Measurements from ENCODE around the gene DOCK9. TPM values are rescaled to one million over a fixed set of nuclear protein-coding genes. Genes with fewer than 3 reads are reported as not detected.
A peak's percentile ranks its signal among the peaks of the same experiment; 100 is the strongest.

DOCK9 gene
- total and polyA plus RNA-seq, 2 donors from 2014 or later = 14.0 to 125 TPM

DNA sequence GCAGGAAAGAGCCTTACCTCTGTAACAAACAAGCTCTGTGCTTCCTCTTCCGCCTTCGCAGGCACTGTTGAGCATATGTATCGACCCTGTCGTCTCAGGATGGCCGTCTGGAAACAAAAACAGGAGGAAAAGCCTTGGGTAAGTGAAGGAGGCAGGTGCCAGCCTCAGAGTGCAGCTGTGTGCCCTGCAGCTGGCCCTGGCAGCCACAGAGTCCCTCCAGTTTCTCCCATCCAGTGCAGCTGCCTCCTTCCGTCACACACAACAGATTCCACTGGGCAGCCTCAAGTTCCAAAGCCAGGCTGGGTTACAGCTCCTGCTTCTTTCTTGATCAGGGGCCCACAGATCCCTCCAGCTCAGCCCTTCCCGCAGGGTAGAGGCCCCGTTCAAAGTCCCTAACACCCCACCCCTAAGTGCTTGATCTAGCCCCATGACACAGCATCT is 47.7 kb downstream of the DOCK9 start:
- Histone ChIP-seq H3K9me3 (ENCODE audit: control insufficient read depth in 2 of 3, insufficient read depth in 1 of 3, low read length in 3 of 3) (peaks cover 0 to 14% (median 0%) of the 10 kb centered on the region in 3 donors), H3K27ac (ENCODE audit: low read depth in 2 of 2, low read length in 2 of 2) (no peak overlapping the region), H3K36me3 (ENCODE audit: control insufficient read depth in 2 of 3, insufficient read depth in 3 of 3, low read length in 3 of 3) (no peaks in the 10 kb centered on the region), H3K4me1 (ENCODE audit: control insufficient read depth in 2 of 3, insufficient read depth in 2 of 3, low read depth in 1 of 3, low read length in 3 of 3) (no peaks in the 10 kb centered on the region), H3K4me3 (ENCODE audit: low read length in 3 of 3) (no peak overlapping the region), H3K27me3 (ENCODE audit: control insufficient read depth, insufficient read depth, low read length) (no peaks in the 10 kb centered on the region), H3K9ac (ENCODE audit: low read length in 3 of 3) (no peak overlapping the region)
- intact Hi-C loops (cut with DNase I) = no loop called here
- DNase-seq = peak in 2 of 5 donors; percentile 24 to 27
- TF ChIP-seq, protein P1, sequence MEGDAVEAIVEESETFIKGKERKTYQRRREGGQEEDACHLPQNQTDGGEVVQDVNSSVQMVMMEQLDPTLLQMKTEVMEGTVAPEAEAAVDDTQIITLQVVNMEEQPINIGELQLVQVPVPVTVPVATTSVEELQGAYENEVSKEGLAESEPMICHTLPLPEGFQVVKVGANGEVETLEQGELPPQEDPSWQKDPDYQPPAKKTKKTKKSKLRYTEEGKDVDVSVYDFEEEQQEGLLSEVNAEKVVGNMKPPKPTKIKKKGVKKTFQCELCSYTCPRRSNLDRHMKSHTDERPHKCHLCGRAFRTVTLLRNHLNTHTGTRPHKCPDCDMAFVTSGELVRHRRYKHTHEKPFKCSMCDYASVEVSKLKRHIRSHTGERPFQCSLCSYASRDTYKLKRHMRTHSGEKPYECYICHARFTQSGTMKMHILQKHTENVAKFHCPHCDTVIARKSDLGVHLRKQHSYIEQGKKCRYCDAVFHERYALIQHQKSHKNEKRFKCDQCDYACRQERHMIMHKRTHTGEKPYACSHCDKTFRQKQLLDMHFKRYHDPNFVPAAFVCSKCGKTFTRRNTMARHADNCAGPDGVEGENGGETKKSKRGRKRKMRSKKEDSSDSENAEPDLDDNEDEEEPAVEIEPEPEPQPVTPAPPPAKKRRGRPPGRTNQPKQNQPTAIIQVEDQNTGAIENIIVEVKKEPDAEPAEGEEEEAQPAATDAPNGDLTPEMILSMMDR (IDR thresholded peaks at IDR 0.05; ENCODE audit: borderline replicate concordance, extremely low read depth, insufficient read depth) = no peak
- no peak for FAIRE-seq

GRCh38 chr13:98927951-98928927 is 49.6 kb downstream of the DOCK9 start:
- intact Hi-C loops (cut with DNase I) = no loop called here
- Histone ChIP-seq H3K4me1 (ENCODE audit: control insufficient read depth in 2 of 3, insufficient read depth in 2 of 3, low read depth in 1 of 3, low read length in 3 of 3) (no peaks in the 10 kb centered on the region), H3K9ac (ENCODE audit: low read length in 3 of 3) (no peak overlapping the region), H3K4me3 (ENCODE audit: low read length in 3 of 3) (no peak overlapping the region), H3K9me3 (ENCODE audit: control insufficient read depth in 2 of 3, insufficient read depth in 1 of 3, low read length in 3 of 3) (no peaks in the 10 kb centered on the region), H3K36me3 (ENCODE audit: control insufficient read depth in 2 of 3, insufficient read depth in 3 of 3, low read length in 3 of 3) (no peaks in the 10 kb centered on the region), H3K27me3 (ENCODE audit: control insufficient read depth, insufficient read depth, low read length) (no peaks in the 10 kb centered on the region), H3K27ac (ENCODE audit: low read depth in 2 of 2, low read length in 2 of 2) (no peak overlapping the region)
- TF ChIP-seq, protein P1 (IDR thresholded peaks at IDR 0.05; ENCODE audit: borderline replicate concordance, extremely low read depth, insufficient read depth) = no peak
- DNase-seq (no peak), FAIRE-seq (no peak)

DNA sequence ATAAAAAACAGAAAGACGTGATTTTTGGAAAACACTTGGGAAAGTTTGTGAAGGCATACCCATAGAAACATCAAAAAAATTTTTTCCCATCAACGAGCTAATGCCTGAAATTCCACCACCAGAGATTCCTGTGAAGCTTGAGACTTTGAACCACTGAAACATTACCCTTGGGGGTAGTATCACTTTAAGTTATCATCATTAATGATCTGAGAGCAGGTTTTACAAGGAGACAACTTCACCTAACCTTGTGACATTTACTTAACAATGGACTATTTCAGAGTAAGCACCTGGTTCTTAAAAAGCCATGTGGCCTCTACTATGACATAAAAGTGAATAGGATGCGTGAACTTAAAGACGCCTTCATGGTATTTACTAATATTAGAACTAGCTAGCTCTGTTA is 51.9 kb downstream of the DOCK9 start:
- Histone ChIP-seq H3K9me3 (ENCODE audit: control insufficient read depth in 2 of 3, insufficient read depth in 1 of 3, low read length in 3 of 3) (no peaks in the 10 kb centered on the region), H3K4me3 (ENCODE audit: low read length in 3 of 3) (no peak overlapping the region), H3K9ac (ENCODE audit: low read length in 3 of 3) (no peak overlapping the region), H3K27me3 (ENCODE audit: control insufficient read depth, insufficient read depth, low read length) (no peaks in the 10 kb centered on the region), H3K4me1 (ENCODE audit: control insufficient read depth in 2 of 3, insufficient read depth in 2 of 3, low read depth in 1 of 3, low read length in 3 of 3) (no peaks in the 10 kb centered on the region), H3K36me3 (ENCODE audit: control insufficient read depth in 2 of 3, insufficient read depth in 3 of 3, low read length in 3 of 3) (peaks cover 0 to 3% (median 0%) of the 10 kb centered on the region in 3 donors), H3K27ac (ENCODE audit: low read depth in 2 of 2, low read length in 2 of 2) (no peak overlapping the region)
- TF ChIP-seq, protein P1 (IDR thresholded peaks at IDR 0.05; ENCODE audit: borderline replicate concordance, extremely low read depth, insufficient read depth) = no peak
- FAIRE-seq = no peak
- DNase-seq = no peak
- intact Hi-C loops (cut with DNase I) = no loop called here

Measured in kidney (tissue), 14 donors.